K562 (cell line): Measurements from ENCODE around the gene CFL1. TPM values are rescaled to one million over a fixed set of nuclear protein-coding genes. Genes with fewer than 3 reads are reported as not detected.

Source experiments
- FIP1L1 ChIP-seq: fragments of 200-400 bp; formaldehyde crosslinking; IDR thresholded peaks from 2 replicates; pipeline ENCODE4 v1.6.1; 2018; ENCODE audit warnings: mild to moderate bottlenecking, low read depth, low read length; ENCODE audit not compliant: poor library complexity, severe bottlenecking
- HDAC6 ChIP-seq: IDR thresholded peaks from 2 replicates; pipeline ENCODE4 v1.6.1; 2012; ENCODE audit warnings: low read depth, mild to moderate bottlenecking, control low read depth, inconsistent platforms, low read length, moderate library complexity
- ILF3 ChIP-seq: fragments of 450-650 bp; IDR thresholded peaks from 2 replicates; pipeline ENCODE4 v1.6.1; 2018; ENCODE audit warnings: antibody characterized with exemption, mild to moderate bottlenecking, moderate library complexity, borderline replicate concordance
- KAT2B ChIP-seq: IDR thresholded peaks from one replicate; pipeline ENCODE4 v1.6.1; 2012; ENCODE audit warnings: low read depth, mild to moderate bottlenecking, control low read depth, inconsistent platforms, low read length, moderate library complexity
- KAT7 ChIP-seq: sonication (generic); formaldehyde crosslinking; IDR thresholded peaks from 2 replicates; pipeline ENCODE4 v1.8.0; 2022; ENCODE audit warnings: missing genetic modification reagents, mild to moderate bottlenecking, borderline replicate concordance
- MED1 ChIP-seq: sonication (generic); formaldehyde crosslinking; IDR thresholded peaks from 2 replicates; pipeline ENCODE4 v1.8.1; 2023; ENCODE audit warnings: missing genetic modification reagents, borderline replicate concordance
- RUNX1 ChIP-seq: sonication (generic); IDR thresholded peaks from 2 replicates; pipeline ENCODE4 v1.6.1; 2016; ENCODE audit warnings: antibody characterized with exemption, low read depth
- ZBTB17 ChIP-seq: fragments of 450-650 bp; formaldehyde crosslinking; IDR thresholded peaks from 2 replicates; pipeline ENCODE4 v1.4.0; 2020; ENCODE audit warnings: mild to moderate bottlenecking
- ZFP30 ChIP-seq: fragments of 250-450 bp; sonication (Bioruptor Pico); IDR thresholded peaks from 2 replicates; pipeline ENCODE4 v1.8.0; 2022; ENCODE audit warnings: moderate library complexity, mild to moderate bottlenecking, inconsistent platforms, borderline replicate concordance
- ZNF175 ChIP-seq: fragments of 200-800 bp; sonication (Bioruptor generic); IDR thresholded peaks from 2 replicates; pipeline ENCODE4 v1.6.1; 2016; ENCODE audit warnings: low read depth, mild to moderate bottlenecking, missing genetic modification characterization, missing compliant biosample characterization
- ZNF444 ChIP-seq: fragments of 250-450 bp; sonication (Bioruptor Pico); IDR thresholded peaks from 2 replicates; pipeline ENCODE4 v1.4.0; 2020; ENCODE audit warnings: mild to moderate bottlenecking, moderate library complexity
- polyA plus RNA-seq, 8 experiments: library from polyadenylated mRNA; depleted of rRNA in 4 of 8; stranded (reverse) in 5 of 8; unstranded in 3 of 8; fragments of >200 nt; fragmentation: Nextera tagmentation in 2 of 8; fragmentation: Illumina TruSeq in 1 of 8; extraction: Ambion mirVana in 2 of 8; extraction: Trizol in 1 of 8; gene quantifications; 2 replicates each; pipeline versions ENCODE4 v1.2.1 to v1.2.3, GENCODE V29; 2011 to 2014; ENCODE audit warnings: inconsistent platforms in 1 of 8, missing spikeins in 1 of 8
- total RNA-seq, 7 experiments: library from RNA; depleted of rRNA in 6 of 7; stranded (reverse); fragments of >200 nt in 6 of 7; fragmentation: Illumina TruSeq in 2 of 7; extraction: Trizol in 2 of 7; gene quantifications; 2 replicates each; pipeline versions ENCODE4 v1.2.1 to v1.2.3, GENCODE V29; 2011 to 2021; ENCODE audit warnings: low replicate concordance in 1 of 7
- TF ChIP-seq, protein P1 (sequence below): sonication (generic); formaldehyde crosslinking; IDR thresholded peaks from 2 replicates; pipeline ENCODE4 v1.8.0; 2022; ENCODE audit warnings: missing genetic modification reagents, mild to moderate bottlenecking, moderate library complexity, borderline replicate concordance
- TF ChIP-seq, protein P2 (sequence below): fragments of 450-650 bp; formaldehyde crosslinking; IDR thresholded peaks from 2 replicates; pipeline ENCODE4 v1.4.0; 2020; ENCODE audit warnings: mild to moderate bottlenecking, moderate library complexity
- TF ChIP-seq, protein P3 (sequence below): sonication (generic); formaldehyde crosslinking; IDR thresholded peaks from 2 replicates; pipeline ENCODE4 v1.8.0; 2023; ENCODE audit warnings: missing genetic modification reagents, mild to moderate bottlenecking, borderline replicate concordance
- TF ChIP-seq, protein P4 (sequence below): sonication (generic); formaldehyde crosslinking; IDR thresholded peaks from 2 replicates; pipeline ENCODE4 v1.8.1; 2023; ENCODE audit warnings: mild to moderate bottlenecking, missing genetic modification reagents, moderate library complexity

Gene CFL1
- total and polyA plus RNA-seq, 9 of the 15 experiments (the other 6 are each of a cell fraction or from before 2014, with no cell fraction given), result 105 to 1,101 (median 859) TPM

DNA sequence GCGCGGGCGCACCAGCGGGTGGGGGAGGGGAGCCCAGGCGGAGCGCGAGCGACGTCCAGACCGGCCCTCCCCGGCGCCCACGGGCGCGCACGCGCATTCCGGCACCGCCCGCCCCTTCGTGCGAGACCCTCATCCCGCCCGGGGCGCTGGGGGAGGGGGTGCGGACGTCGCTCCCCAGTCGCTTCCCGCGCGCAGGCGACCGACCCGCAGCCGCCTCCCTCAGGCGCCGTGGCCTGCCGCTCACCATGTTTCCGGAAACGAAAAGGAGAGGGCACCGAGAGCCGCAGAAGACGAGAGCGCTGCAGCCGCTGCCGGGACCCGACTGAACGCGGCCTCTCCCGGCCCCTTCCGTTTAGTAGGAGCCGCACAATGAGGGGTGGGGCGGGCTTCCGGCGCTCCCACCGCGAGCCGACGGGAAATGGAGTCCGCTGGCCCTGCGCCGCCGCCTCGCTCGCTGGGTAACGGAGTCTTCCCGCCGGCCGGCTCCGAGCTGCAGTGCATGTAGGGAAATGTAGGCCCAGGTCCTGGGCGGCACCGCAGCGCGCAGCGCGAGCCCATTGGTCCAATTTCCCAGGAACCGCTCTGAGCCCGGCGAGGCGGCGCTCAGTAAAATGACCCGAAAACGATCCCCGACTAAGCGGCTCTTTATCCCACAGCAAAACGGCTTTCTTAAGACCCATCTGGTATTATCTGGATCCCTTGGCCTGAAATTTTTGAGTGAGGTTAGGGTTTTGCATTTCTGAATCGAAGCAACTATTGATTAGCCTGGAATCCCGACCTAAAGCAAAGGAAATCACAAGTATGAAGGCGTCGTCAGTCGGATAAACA is at the start of gene CFL1 (continued):
- no peak for TF ChIP-seq KAT2B
- peak; percentile 81; the same call in 1 of the 2 replicates for TF ChIP-seq ILF3
- no peak for TF ChIP-seq ZFP30 (CRISPR knock-in tag)
- no peak for TF ChIP-seq HDAC6
- TF ChIP-seq RUNX1, result no peak
- TF ChIP-seq, protein P1, sequence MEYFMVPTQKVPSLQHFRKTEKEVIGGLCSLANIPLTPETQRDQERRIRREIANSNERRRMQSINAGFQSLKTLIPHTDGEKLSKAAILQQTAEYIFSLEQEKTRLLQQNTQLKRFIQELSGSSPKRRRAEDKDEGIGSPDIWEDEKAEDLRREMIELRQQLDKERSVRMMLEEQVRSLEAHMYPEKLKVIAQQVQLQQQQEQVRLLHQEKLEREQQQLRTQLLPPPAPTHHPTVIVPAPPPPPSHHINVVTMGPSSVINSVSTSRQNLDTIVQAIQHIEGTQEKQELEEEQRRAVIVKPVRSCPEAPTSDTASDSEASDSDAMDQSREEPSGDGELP, result peak; percentile 81
- TF ChIP-seq, protein P2, sequence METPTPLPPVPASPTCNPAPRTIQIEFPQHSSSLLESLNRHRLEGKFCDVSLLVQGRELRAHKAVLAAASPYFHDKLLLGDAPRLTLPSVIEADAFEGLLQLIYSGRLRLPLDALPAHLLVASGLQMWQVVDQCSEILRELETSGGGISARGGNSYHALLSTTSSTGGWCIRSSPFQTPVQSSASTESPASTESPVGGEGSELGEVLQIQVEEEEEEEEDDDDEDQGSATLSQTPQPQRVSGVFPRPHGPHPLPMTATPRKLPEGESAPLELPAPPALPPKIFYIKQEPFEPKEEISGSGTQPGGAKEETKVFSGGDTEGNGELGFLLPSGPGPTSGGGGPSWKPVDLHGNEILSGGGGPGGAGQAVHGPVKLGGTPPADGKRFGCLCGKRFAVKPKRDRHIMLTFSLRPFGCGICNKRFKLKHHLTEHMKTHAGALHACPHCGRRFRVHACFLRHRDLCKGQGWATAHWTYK, result no peak
- TF ChIP-seq ZNF444, result peak; percentile 16; the same call in 1 of the 2 replicates
- TF ChIP-seq ZBTB17 (CRISPR knock-in tag), result no peak
- no peak; the same call in 1 of the 2 replicates for TF ChIP-seq MED1 (CRISPR knock-in tag)
- TF ChIP-seq, protein P3, sequence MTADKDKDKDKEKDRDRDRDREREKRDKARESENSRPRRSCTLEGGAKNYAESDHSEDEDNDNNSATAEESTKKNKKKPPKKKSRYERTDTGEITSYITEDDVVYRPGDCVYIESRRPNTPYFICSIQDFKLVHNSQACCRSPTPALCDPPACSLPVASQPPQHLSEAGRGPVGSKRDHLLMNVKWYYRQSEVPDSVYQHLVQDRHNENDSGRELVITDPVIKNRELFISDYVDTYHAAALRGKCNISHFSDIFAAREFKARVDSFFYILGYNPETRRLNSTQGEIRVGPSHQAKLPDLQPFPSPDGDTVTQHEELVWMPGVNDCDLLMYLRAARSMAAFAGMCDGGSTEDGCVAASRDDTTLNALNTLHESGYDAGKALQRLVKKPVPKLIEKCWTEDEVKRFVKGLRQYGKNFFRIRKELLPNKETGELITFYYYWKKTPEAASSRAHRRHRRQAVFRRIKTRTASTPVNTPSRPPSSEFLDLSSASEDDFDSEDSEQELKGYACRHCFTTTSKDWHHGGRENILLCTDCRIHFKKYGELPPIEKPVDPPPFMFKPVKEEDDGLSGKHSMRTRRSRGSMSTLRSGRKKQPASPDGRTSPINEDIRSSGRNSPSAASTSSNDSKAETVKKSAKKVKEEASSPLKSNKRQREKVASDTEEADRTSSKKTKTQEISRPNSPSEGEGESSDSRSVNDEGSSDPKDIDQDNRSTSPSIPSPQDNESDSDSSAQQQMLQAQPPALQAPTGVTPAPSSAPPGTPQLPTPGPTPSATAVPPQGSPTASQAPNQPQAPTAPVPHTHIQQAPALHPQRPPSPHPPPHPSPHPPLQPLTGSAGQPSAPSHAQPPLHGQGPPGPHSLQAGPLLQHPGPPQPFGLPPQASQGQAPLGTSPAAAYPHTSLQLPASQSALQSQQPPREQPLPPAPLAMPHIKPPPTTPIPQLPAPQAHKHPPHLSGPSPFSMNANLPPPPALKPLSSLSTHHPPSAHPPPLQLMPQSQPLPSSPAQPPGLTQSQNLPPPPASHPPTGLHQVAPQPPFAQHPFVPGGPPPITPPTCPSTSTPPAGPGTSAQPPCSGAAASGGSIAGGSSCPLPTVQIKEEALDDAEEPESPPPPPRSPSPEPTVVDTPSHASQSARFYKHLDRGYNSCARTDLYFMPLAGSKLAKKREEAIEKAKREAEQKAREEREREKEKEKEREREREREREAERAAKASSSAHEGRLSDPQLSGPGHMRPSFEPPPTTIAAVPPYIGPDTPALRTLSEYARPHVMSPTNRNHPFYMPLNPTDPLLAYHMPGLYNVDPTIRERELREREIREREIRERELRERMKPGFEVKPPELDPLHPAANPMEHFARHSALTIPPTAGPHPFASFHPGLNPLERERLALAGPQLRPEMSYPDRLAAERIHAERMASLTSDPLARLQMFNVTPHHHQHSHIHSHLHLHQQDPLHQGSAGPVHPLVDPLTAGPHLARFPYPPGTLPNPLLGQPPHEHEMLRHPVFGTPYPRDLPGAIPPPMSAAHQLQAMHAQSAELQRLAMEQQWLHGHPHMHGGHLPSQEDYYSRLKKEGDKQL (CRISPR knock-in tag), result no peak
- TF ChIP-seq, protein P4, sequence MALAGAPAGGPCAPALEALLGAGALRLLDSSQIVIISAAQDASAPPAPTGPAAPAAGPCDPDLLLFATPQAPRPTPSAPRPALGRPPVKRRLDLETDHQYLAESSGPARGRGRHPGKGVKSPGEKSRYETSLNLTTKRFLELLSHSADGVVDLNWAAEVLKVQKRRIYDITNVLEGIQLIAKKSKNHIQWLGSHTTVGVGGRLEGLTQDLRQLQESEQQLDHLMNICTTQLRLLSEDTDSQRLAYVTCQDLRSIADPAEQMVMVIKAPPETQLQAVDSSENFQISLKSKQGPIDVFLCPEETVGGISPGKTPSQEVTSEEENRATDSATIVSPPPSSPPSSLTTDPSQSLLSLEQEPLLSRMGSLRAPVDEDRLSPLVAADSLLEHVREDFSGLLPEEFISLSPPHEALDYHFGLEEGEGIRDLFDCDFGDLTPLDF (CRISPR knock-in tag), result peak; percentile 88
- TF ChIP-seq KAT7 (CRISPR knock-in tag), result 0 out of 2 replicates have a peak, but pooled peaks have one; percentile 57
- TF ChIP-seq ZNF175 (CRISPR knock-in tag), result 0 out of 2 replicates have a peak, but pooled peaks have one; percentile 55
- peak; percentile 28 for TF ChIP-seq FIP1L1
